Measurements from ENCODE around the gene TMEM14A. TPM values are rescaled to one million over a fixed set of nuclear protein-coding genes. Genes with fewer than 3 reads are reported as not detected.

The TMEM14A gene
- total and polyA plus RNA-seq, 2 of the 8 experiments (the other 6 are each of a cell fraction or from before 2014, with no cell fraction given), result 11.1 to 11.2 TPM

- Histone ChIP-seq H2AK5ac (ENCODE audit: low read depth, low read length) (no peak overlapping the region), H4K20me1 (replicated peaks in 1 of 2; ENCODE audit: control insufficient read depth in 1 of 2, insufficient read depth in 2 of 2, low read length in 2 of 2) (no peaks in the 10 kb centered on the region), H4K5ac (ENCODE audit: insufficient read length, low read depth, low read length) (no peak overlapping the region), H4K8ac (ENCODE audit: extremely low read depth, insufficient read depth, low read length) (no peak overlapping the region), H3K4ac (replicated peaks; ENCODE audit: insufficient read length, low read depth, low read length) (no peak overlapping the region), H3K23ac (ENCODE audit: insufficient read length) (no peak overlapping the region), H3K4me2 (ENCODE audit: insufficient read depth in 1 of 2, low read depth in 2 of 2, low read length in 2 of 2) (no peak overlapping the region), H3K27me3 (replicated peaks in 1 of 4; ENCODE audit: control insufficient read depth in 3 of 4, extremely low read depth in 1 of 4, insufficient read depth in 3 of 4, low read length in 3 of 4) (no peaks in the 10 kb centered on the region), H3K4me1 (replicated peaks in 1 of 4; ENCODE audit: control insufficient read depth in 3 of 4, insufficient read depth in 4 of 4, low read length in 3 of 4) (peaks cover 0 to 5% (median 0%) of the 10 kb centered on the region in 4 experiments; a peak in 3 of 7 replicates), H3K56ac (replicated peaks; ENCODE audit: insufficient read length, low read depth, low read length) (no peak overlapping the region), H3K4me3 (ENCODE audit: extremely low read depth in 1 of 4, insufficient read depth in 2 of 4, low read depth in 3 of 4, low read length in 4 of 4) (no peak overlapping the region), H3K36me3 (ENCODE audit: control insufficient read depth in 2 of 4, insufficient read depth in 4 of 4, low read length in 3 of 4) (no peaks in the 10 kb centered on the region), H3K9ac (replicated peaks in 1 of 4; ENCODE audit: extremely low read depth in 1 of 4, low read depth in 3 of 4, low read length in 3 of 4) (no peak overlapping the region), H3K79me1 (ENCODE audit: low read depth, low read length) (no peaks in the 10 kb centered on the region), H3K27ac (ENCODE audit: low read depth, low read length) (no peak overlapping the region), H3K23me2 (ENCODE audit: low read depth, low read length) (no peaks in the 10 kb centered on the region), H2BK120ac (replicated peaks; ENCODE audit: low read depth, low read length) (no peak overlapping the region), H3K18ac (ENCODE audit: extremely low read depth, low read length) (no peak overlapping the region), H2BK20ac (ENCODE audit: low read length) (no peak overlapping the region), H2BK12ac (ENCODE audit: low read depth, low read length) (no peak overlapping the region), H3K79me2 (ENCODE audit: control insufficient read depth in 1 of 2, insufficient read depth in 2 of 2, low read length in 2 of 2) (no peaks in the 10 kb centered on the region), H3K14ac (ENCODE audit: insufficient read length) (no peak overlapping the region), H2BK15ac (ENCODE audit: low read length) (no peak overlapping the region), H4K91ac (replicated peaks; ENCODE audit: insufficient read length, low read length) (no peak overlapping the region), H3K9me3 (ENCODE audit: insufficient read depth in 2 of 2, low read depth in 1 of 2, low read length in 1 of 2) (no peaks in the 10 kb centered on the region), H2AFZ (ENCODE audit: low read length) (no peak overlapping the region), H2BK5ac (ENCODE audit: low read depth, low read length) (no peak overlapping the region)
- FAIRE-seq (no peak), DNase-seq (ENCODE audit: low read depth in 1 of 2, low spot score in 2 of 2) (no peak)
- TF ChIP-seq RFX5 (IDR thresholded peaks at IDR 0.05; ENCODE audit: borderline replicate concordance, low read depth, low read length), result no peak
- TF ChIP-seq FOSL1 (IDR thresholded peaks at IDR 0.05; ENCODE audit: insufficient read depth, low read depth, low read length), result no peak
- no peak for TF ChIP-seq EGR1 (IDR thresholded peaks at IDR 0.05; ENCODE audit: borderline replicate concordance, low read depth, low read length)
- no peak for TF ChIP-seq ZNF274 (IDR thresholded peaks at IDR 0.05; ENCODE audit: borderline replicate concordance, extremely low read depth, low read length)
- TF ChIP-seq EP300 (IDR thresholded peaks at IDR 0.05; ENCODE audit: borderline replicate concordance in 1 of 2, low read depth in 2 of 2, low read length in 2 of 2), result no peak
- no peak for TF ChIP-seq JUND (IDR thresholded peaks at IDR 0.05; ENCODE audit: low read length)
- no peak for TF ChIP-seq HDAC2 (IDR thresholded peaks at IDR 0.05; ENCODE audit: borderline replicate concordance in 1 of 2, low read depth in 2 of 2, low read length in 2 of 2)
- no peak for TF ChIP-seq TBP (IDR thresholded peaks at IDR 0.05; ENCODE audit: low read depth, low read length)
- TF ChIP-seq ASH2L (IDR thresholded peaks at IDR 0.05; ENCODE audit: low read length), result no peak
- CTCF ChIA-PET (ENCODE audit: partially characterized antibody), result interaction anchor here (0.8 to 1.8 kb wide), 3 partner anchors 43 to 278 kb away, joined by 3 read pairs; no protein-coding TSS in a partner anchor
- POLR2A ChIA-PET (ENCODE audit: partially characterized antibody), result no interaction called here
- WGBS, 2 experiments (ENCODE audit: extremely low coverage in 1 of 2, insufficient coverage in 1 of 2, insufficient read length in 1 of 2, insufficient replicate concordance in 2 of 2, low coverage in 1 of 2, low lambda C conversion rate in 2 of 2, missing lambda C conversion rate in 1 of 2), result 100% methylated on average over 2 of the region's 2 CpGs; no CpG with 5 or more reads in 1 of the 2 experiments
Observed at GRCh38 chr6:52694404-52694803, 23.5 kb downstream of the TMEM14A start.
